SHP77 treated with DMSO at 0.1 percent for 48 hours (cell line): ENCODE measurements around the gene SRRM3.
"Not testable (repeated sequence)": the region's sequence is repeated elsewhere in the genome, so short reads cannot be mapped to it uniquely, and the experiment has no call there.

Experiments
- DNase-seq: peaks from one replicate; lab custom pipeline; 2025; lab: John Stamatoyannopoulos, UW

SRRM3 gene

GRCh38 chr7:76291351-76292212, 89.9 kb downstream of the SRRM3 start:
- DNase-seq, result peak; percentile 67

GRCh38 chr7:76292213-76292573, 90.5 kb downstream of the SRRM3 start:
- DNase-seq, result no peak

GRCh38 chr7:76292911-76293310, 91.2 kb downstream of the SRRM3 start:
- not testable (repeated sequence) for DNase-seq

GRCh38 chr7:76293407-76293901, 91.8 kb downstream of the SRRM3 start:
- DNase-seq, result no peak

GRCh38 chr7:76294344-76295024, 92.8 kb downstream of the SRRM3 start:
- peak; percentile 85 for DNase-seq

GRCh38 chr7:76296743-76297740, 95.3 kb downstream of the SRRM3 start:
- DNase-seq, result no peak

- no peak for DNase-seq
Observed at GRCh38 chr7:76300166-76300731, 98.6 kb downstream of the SRRM3 start.

GRCh38 chr7:76301000-76301399, 99.3 kb downstream of the SRRM3 start:
- no peak for DNase-seq

GRCh38 chr7:76302347-76303201, 100.9 kb downstream of the SRRM3 start, which contains the start of gene HSPB1:
Gene HSPB1, plus strand, starts transcription at chr7:76302673. Its CDS starts 40 bp downstream, at chr7:76302713.
- peak; percentile 89 for DNase-seq

- peak; percentile 29 for DNase-seq
Observed at GRCh38 chr7:76303202-76304147, 101.8 kb downstream of the SRRM3 start.

- no peak for DNase-seq
Observed at GRCh38 chr7:76304888-76305375, 103.2 kb downstream of the SRRM3 start.

GRCh38 chr7:76308874-76309273, 107.2 kb downstream of the SRRM3 start:
- DNase-seq, result not testable (repeated sequence)

GRCh38 chr7:76309341-76310101, 107.8 kb downstream of the SRRM3 start:
- not testable (repeated sequence) for DNase-seq

GRCh38 chr7:76310102-76310957, 108.6 kb downstream of the SRRM3 start:
- peak; percentile 82 for DNase-seq

GRCh38 chr7:76311838-76312237, 110.1 kb downstream of the SRRM3 start:
- not testable (repeated sequence) for DNase-seq

GRCh38 chr7:76314042-76314721, 112.5 kb downstream of the SRRM3 start:
- peak; percentile 66 for DNase-seq

GRCh38 chr7:76314740-76315139, 113.0 kb downstream of the SRRM3 start:
- not testable (repeated sequence) for DNase-seq
